Transverse colon (tissue), 4 donors: Measurements from ENCODE around the gene UGT1A10. TPM values are rescaled to one million over a fixed set of nuclear protein-coding genes. Genes with fewer than 3 reads are reported as not detected.

Source experiments
- DNase-seq: peaks from one replicate; pipeline ENCODE4 v3.0.0-alpha.2; 2019
- H3K27ac ChIP-seq, 4 donors: fragments of 200-600 bp; sonication (generic); 2 replicates each; pipeline ENCODE4 v1.5.1; 2016 to 2018; ENCODE audit warnings: inconsistent platforms in 4 of 4
- H3K27me3 ChIP-seq: fragments of 200-600 bp; sonication (generic); 2 replicates; pipeline ENCODE4 v1.5.1; 2017; ENCODE audit warnings: inconsistent platforms
- H3K36me3 ChIP-seq, 4 donors: fragments of 200-600 bp; sonication (generic); 2 replicates each; pipeline ENCODE4 v1.5.1; 2017 to 2019; ENCODE audit warnings: inconsistent platforms in 4 of 4
- H3K4me1 ChIP-seq, 4 donors: fragments of 200-600 bp; sonication (generic); 2 replicates each; pipeline ENCODE4 v1.5.1; 2017 to 2020; ENCODE audit warnings: inconsistent platforms in 4 of 4
- H3K4me3 ChIP-seq, 4 donors: fragments of 200-600 bp; sonication (generic); 1 replicate in 1 of 4; 2 replicates in 3 of 4; pipeline versions ENCODE4 v1.5.1 to v1.6.1; 2017 to 2019; ENCODE audit warnings: inconsistent platforms in 4 of 4
- H3K9me3 ChIP-seq, 2 donors: fragments of 200-600 bp; sonication (generic); 2 replicates each; pipeline ENCODE4 v1.5.1; 2017 to 2019; ENCODE audit warnings: inconsistent platforms in 2 of 2
- CTCF ChIP-seq, 5 experiments: fragments of 200-600 bp in 3 of 5; fragments of 450-650 bp in 2 of 5; sonication (generic) in 3 of 5; IDR thresholded peaks; 1 replicate in 2 of 5; 2 replicates in 3 of 5; pipeline ENCODE4 v1.5.1; 2016 to 2017; ENCODE audit warnings: antibody characterized with exemption in 5 of 5, inconsistent platforms in 3 of 5, mild to moderate bottlenecking in 2 of 5, moderate library complexity in 1 of 5
- EP300 ChIP-seq: sonication (generic); formaldehyde crosslinking; IDR thresholded peaks from one replicate; pipeline ENCODE4 v1.6.1; 2017; ENCODE audit warnings: antibody characterized with exemption, low read depth
- POLR2A ChIP-seq: fragments of 450-650 bp; IDR thresholded peaks from one replicate; pipeline ENCODE4 v1.6.1; 2016; ENCODE audit warnings: antibody characterized with exemption, mild to moderate bottlenecking, moderate library complexity
- POLR2AphosphoS5 ChIP-seq, 3 donors: sonication (generic); formaldehyde crosslinking; IDR thresholded peaks; one replicate each; pipeline ENCODE4 v1.6.1; 2016; ENCODE audit warnings: antibody characterized with exemption in 3 of 3
- WGBS, 2 donors: methylation state at CpG; one replicate each; pipeline ENCODE4 v1.1.5; 2018; ENCODE audit warnings: low coverage in 1 of 2; 5-methylcytosine and 5-hydroxymethylcytosine counted together
- in situ Hi-C, 4 donors: fragments of 200-750 bp; cut with MboI; loops; one replicate each; pipeline versions ENCODE4 v1.15.0 to v1.15.1; 2017; ENCODE audit warnings: low sequenced_read_pairs in 3 of 4, low pct_ligation_motif_present in 1 of 4, low pct_unique_long_range_greater_than_20kb in 1 of 4
- intact Hi-C: fragments of 100-400 bp; cut with DNase I; formaldehyde crosslinking; loops from one replicate; pipeline ENCODE4 v1.15.1; 2023; ENCODE audit warnings: low total_unique reads
- total RNA-seq, 4 donors: library from RNA; depleted of rRNA; stranded (reverse); fragments of >200 nt; gene quantifications; one replicate each; pipeline ENCODE4 v1.1.0, GENCODE V29; 2016

UGT1A10 gene
- total RNA-seq, 4 donors from 2014 or later: 54.2 to 87.5 (median 54.9) TPM

- WGBS, 2 donors: 75 to 86% methylated on average over 4 to 5 of the region's 5 CpGs
- H3K36me3 ChIP-seq: no peaks in the 10 kb centered on the region
- H3K27ac ChIP-seq: no peak overlapping the region
- no peaks in the 10 kb centered on the region for H3K4me1 ChIP-seq
- TF ChIP-seq EP300: no peak
- TF ChIP-seq POLR2A: no peak
- no peak for TF ChIP-seq CTCF (IDR thresholded peaks at IDR 0.05)
- TF ChIP-seq POLR2AphosphoS5 (IDR thresholded peaks at IDR 0.05): no peak
- in situ Hi-C loops: no loop called here
- H3K27me3 ChIP-seq: no peaks in the 10 kb centered on the region
- DNase-seq: no peak
- H3K4me3 ChIP-seq: no peak overlapping the region
- H3K9me3 ChIP-seq: no peaks in the 10 kb centered on the region
- intact Hi-C loops: no loop called here
These were observed 136.3 kb downstream of the UGT1A10 start for GRCh38 chr2:233772583-233772982.

- no peak for DNase-seq
- H3K27me3 ChIP-seq: no peaks in the 10 kb centered on the region
- WGBS, 2 donors: 93 to 97% methylated on average over 4 to 5 of the region's 5 CpGs
- H3K27ac ChIP-seq: no peak overlapping the region
- TF ChIP-seq POLR2A (no peak), CTCF (IDR thresholded peaks at IDR 0.05) (no peak), EP300 (no peak), POLR2AphosphoS5 (IDR thresholded peaks at IDR 0.05) (no peak)
- intact Hi-C loops (no loop called here), in situ Hi-C loops (no loop called here)
- H3K4me1 ChIP-seq: no peaks in the 10 kb centered on the region
- H3K36me3 ChIP-seq: no peaks in the 10 kb centered on the region
- no peak overlapping the region for H3K4me3 ChIP-seq
- no peaks in the 10 kb centered on the region for H3K9me3 ChIP-seq
These were observed 137.6 kb downstream of the UGT1A10 start for GRCh38 chr2:233773854-233774253.

GRCh38 chr2:233775414-233775813 lies 139.2 kb downstream of the UGT1A10 start:
- H3K9me3 ChIP-seq: no peaks in the 10 kb centered on the region
- intact Hi-C loops: no loop called here
- no peak overlapping the region for H3K27ac ChIP-seq
- H3K4me3 ChIP-seq: no peak overlapping the region
- no peaks in the 10 kb centered on the region for H3K4me1 ChIP-seq
- TF ChIP-seq POLR2AphosphoS5 (IDR thresholded peaks at IDR 0.05) (no peak), EP300 (no peak), POLR2A (no peak), CTCF (IDR thresholded peaks at IDR 0.05) (no peak)
- H3K27me3 ChIP-seq: no peaks in the 10 kb centered on the region
- H3K36me3 ChIP-seq: no peaks in the 10 kb centered on the region
- in situ Hi-C loops: no loop called here
- DNase-seq: no peak
- WGBS, 2 donors: 95 to 100% methylated on average over 2 to 6 of the region's 6 CpGs

GRCh38 chr2:233778030-233778429 lies 141.8 kb downstream of the UGT1A10 start, which contains the start of gene MROH2A:
Gene MROH2A (plus strand): TSS chr2:233778330. CDS start chr2:233779359, 1,029 bp downstream.
- no peaks in the 10 kb centered on the region for H3K4me1 ChIP-seq
- DNase-seq: no peak
- H3K9me3 ChIP-seq: no peaks in the 10 kb centered on the region
- TF ChIP-seq POLR2AphosphoS5 (IDR thresholded peaks at IDR 0.05) (no peak), EP300 (no peak), POLR2A (no peak), CTCF (IDR thresholded peaks at IDR 0.05) (no peak)
- no peak within 1 kb of the TSS for H3K4me3 ChIP-seq
- intact Hi-C loops (no loop called here), in situ Hi-C loops (no loop called here)
- 89% methylated on average over 2 of the region's 2 CpGs; no CpG with 5 or more reads in 1 of the 2 donors for WGBS, 2 donors
- H3K27ac ChIP-seq: no peak within 1 kb of the TSS
- no peaks in the 10 kb centered on the region for H3K27me3 ChIP-seq
- no peaks in the 10 kb centered on the region for H3K36me3 ChIP-seq
